Liver (tissue), 9 donors: ENCODE measurements around the gene HSD17B1. TPM values are rescaled to one million over a fixed set of nuclear protein-coding genes. Genes with fewer than 3 reads are reported as not detected.

Experiments
- DNase-seq: peaks from one replicate; pipeline ENCODE4 v3.0.0-alpha.2; 2017; ENCODE audit warnings: low spot score
- H3K27ac ChIP-seq, 2 donors: one replicate each; pipeline ENCODE4 v1.7.0; 2013; ENCODE audit warnings: inconsistent platforms in 2 of 2, low read length in 2 of 2, control low read depth in 1 of 2, low read depth in 1 of 2, mild to moderate bottlenecking in 1 of 2
- H3K27me3 ChIP-seq, 4 donors: one replicate each; pipeline versions ENCODE4 v1.6.1 to v1.7.0; 2013; ENCODE audit warnings: low read length in 3 of 4, inconsistent platforms in 1 of 4, mild to moderate bottlenecking in 1 of 4, moderate library complexity in 1 of 4; ENCODE audit not compliant: control insufficient read depth in 4 of 4, insufficient read depth in 4 of 4
- H3K36me3 ChIP-seq, 4 donors: one replicate each; pipeline versions ENCODE4 v1.6.1 to v1.7.0; 2013; ENCODE audit warnings: low read length in 3 of 4, mild to moderate bottlenecking in 3 of 4, low read depth in 1 of 4, moderate library complexity in 1 of 4; ENCODE audit not compliant: control insufficient read depth in 4 of 4, insufficient read depth in 3 of 4
- H3K4me1 ChIP-seq, 4 donors: one replicate each; pipeline versions ENCODE4 v1.6.1 to v1.7.0; 2013; ENCODE audit warnings: low read length in 3 of 4, mild to moderate bottlenecking in 3 of 4, moderate library complexity in 1 of 4; ENCODE audit not compliant: control insufficient read depth in 4 of 4, insufficient read depth in 4 of 4
- H3K4me3 ChIP-seq, 3 donors: one replicate each; pipeline versions ENCODE4 v1.6.1 to v1.7.0; 2013; ENCODE audit warnings: low read length in 3 of 3, control low read depth in 1 of 3, low read depth in 1 of 3, mild to moderate bottlenecking in 1 of 3
- H3K9ac ChIP-seq, 2 donors: one replicate each; pipeline ENCODE4 v1.7.0; 2013; ENCODE audit warnings: low read length in 2 of 2, mild to moderate bottlenecking in 2 of 2, moderate library complexity in 2 of 2, control low read depth in 1 of 2, low read depth in 1 of 2
- H3K9me3 ChIP-seq, 4 donors: one replicate each; pipeline versions ENCODE4 v1.6.1 to v1.7.0; 2013; ENCODE audit warnings: low read length in 3 of 4; ENCODE audit not compliant: control insufficient read depth in 4 of 4
- CTCF ChIP-seq: fragments of 150-350 bp; IDR thresholded peaks from 2 replicates; pipeline ENCODE4 v1.5.1; 2017; ENCODE audit warnings: improper control_type of control experiment, low read depth, low read length; ENCODE audit not compliant: missing input control
- FOXA1 ChIP-seq: IDR thresholded peaks from 2 replicates; pipeline ENCODE4 v1.6.1; 2016; ENCODE audit warnings: antibody characterized with exemption
- GABPA ChIP-seq, 2 donors: IDR thresholded peaks in 1 of 2; conservative IDR thresholded peaks in 1 of 2; 2 replicates each; pipeline ENCODE4 v1.6.1; 2016; ENCODE audit warnings: antibody characterized with exemption in 2 of 2, mild to moderate bottlenecking in 1 of 2, moderate library complexity in 1 of 2
- HNF4A ChIP-seq, 2 donors: conservative IDR thresholded peaks; 2 replicates each; pipeline ENCODE4 v1.6.1; 2016; ENCODE audit warnings: antibody characterized with exemption in 2 of 2, mild to moderate bottlenecking in 2 of 2
- NR2F2 ChIP-seq: IDR thresholded peaks from 2 replicates; pipeline ENCODE4 v1.6.1; 2016; ENCODE audit warnings: antibody characterized with exemption
- RAD21 ChIP-seq, 2 donors: IDR thresholded peaks; 2 replicates each; pipeline ENCODE4 v1.6.1; 2016; ENCODE audit warnings: antibody characterized with exemption in 2 of 2, mild to moderate bottlenecking in 2 of 2
- SP1 ChIP-seq: IDR thresholded peaks from 2 replicates; pipeline ENCODE4 v1.6.1; 2018; ENCODE audit warnings: antibody characterized with exemption, mild to moderate bottlenecking
- YY1 ChIP-seq: IDR thresholded peaks from 2 replicates; pipeline ENCODE4 v1.6.1; 2016; ENCODE audit warnings: antibody characterized with exemption, mild to moderate bottlenecking
- ZBTB33 ChIP-seq: IDR thresholded peaks from 2 replicates; pipeline ENCODE4 v1.6.1; 2016; ENCODE audit warnings: antibody characterized with exemption
- WGBS: extraction: QIAGEN DNeasy Blood & Tissue Kit; methylation state at CpG from one replicate; pipeline ENCODE4 v1.1.7; 2013; 5-methylcytosine and 5-hydroxymethylcytosine counted together
- polyA plus RNA-seq, 2 donors: library from polyadenylated mRNA; stranded (reverse) in 1 of 2; unstranded in 1 of 2; fragments of 200-250 nt in 1 of 2; fragments of >200 nt in 1 of 2; fragmentation: Nextera tagmentation in 1 of 2; extraction: Ambion mirVana in 1 of 2; gene quantifications; one replicate each; pipeline versions ENCODE4 v1.2.1 to v1.2.3, GENCODE V29; 2013 to 2015
- total RNA-seq, 2 donors: library from RNA; depleted of rRNA; stranded (reverse); fragments of >200 nt; gene quantifications; one replicate each; pipeline ENCODE4 v1.2.3, GENCODE V29; 2014
- TF ChIP-seq, protein P1 (sequence below): IDR thresholded peaks from 2 replicates; pipeline ENCODE4 v1.6.1; 2016; ENCODE audit warnings: antibody characterized with exemption, mild to moderate bottlenecking
- TF ChIP-seq, protein P2 (sequence below): IDR thresholded peaks from 2 replicates; pipeline ENCODE4 v1.6.1; 2016; ENCODE audit warnings: antibody characterized with exemption
- donor health status: healthy.
- donor health status: healthy.
- donor health status: healthy.
- donor health status: healthy.
- donor health status: healthy.

The HSD17B1 gene
- total and polyA plus RNA-seq, 4 donors = 0.67 to 1.8 (median 1.0) TPM

DNA sequence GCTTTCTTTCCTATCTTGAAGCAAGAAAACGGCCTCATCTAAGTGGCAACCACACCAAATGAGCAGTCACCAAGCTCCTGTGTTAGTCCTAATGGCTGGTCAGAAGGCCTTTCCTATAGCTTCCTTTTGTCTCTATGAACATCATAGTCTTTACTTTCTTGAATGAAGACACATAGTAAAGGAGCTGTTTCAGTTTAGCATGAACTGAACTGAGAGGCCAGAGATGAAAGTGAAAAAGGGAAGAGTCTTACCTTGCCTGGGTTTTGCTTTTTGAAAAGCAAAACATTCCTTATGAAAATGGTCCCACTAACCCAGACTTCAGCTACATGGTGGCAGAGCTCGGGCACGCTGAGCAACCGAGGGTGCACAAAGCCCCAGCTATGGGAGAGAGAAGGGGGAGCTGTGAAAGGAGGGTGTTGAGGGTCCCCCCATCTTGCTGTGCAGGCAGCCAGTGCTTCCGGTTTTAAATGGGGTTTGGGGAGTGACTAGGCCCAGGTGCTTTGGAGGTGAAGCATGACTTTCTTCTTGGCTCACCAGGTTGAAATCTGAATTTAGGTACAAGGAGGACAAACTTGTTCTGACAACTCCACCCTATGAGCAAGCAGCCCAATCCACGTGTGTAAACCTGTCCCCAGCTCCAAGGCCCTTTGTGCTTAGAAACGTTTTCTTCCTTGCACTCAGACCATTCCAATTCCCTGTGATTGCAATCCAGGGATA lies 33.9 kb downstream of the HSD17B1 start:
- no peak overlapping the region for H3K9ac ChIP-seq
- DNase-seq = no peak
- H3K36me3 ChIP-seq = peaks cover 23 to 70% (median 61%) of the 10 kb centered on the region in 4 donors
- H3K4me3 ChIP-seq = no peak overlapping the region
- H3K4me1 ChIP-seq = peaks cover 0 to 3% (median 0%) of the 10 kb centered on the region in 4 donors
- no peak overlapping the region for H3K27ac ChIP-seq
- WGBS = 89% methylated on average over 7 of the region's 7 CpGs
- no peaks in the 10 kb centered on the region for H3K9me3 ChIP-seq
- H3K27me3 ChIP-seq = no peaks in the 10 kb centered on the region
- TF ChIP-seq FOXA1 = no peak

DNA sequence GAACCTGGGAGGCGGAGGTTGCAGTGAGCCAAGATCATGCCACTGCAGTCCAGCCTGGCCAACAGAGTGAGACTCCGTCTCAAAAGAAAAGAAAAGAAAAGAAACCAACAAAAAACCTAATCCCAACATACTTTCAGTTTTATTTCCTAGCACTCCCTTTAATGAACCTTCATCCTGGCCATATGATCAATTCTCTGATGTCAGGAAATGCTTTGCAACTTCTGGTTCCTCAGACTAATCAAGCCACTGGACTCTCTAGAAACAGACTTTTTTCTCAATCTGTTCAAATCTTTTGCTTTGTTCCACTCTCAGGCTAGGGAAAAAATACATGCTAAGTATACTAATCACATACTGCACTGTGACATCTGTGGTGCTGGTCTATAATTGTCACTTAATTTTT lies 38.2 kb downstream of the HSD17B1 start:
- no peak for DNase-seq
- H3K9me3 ChIP-seq = no peaks in the 10 kb centered on the region
- H3K4me1 ChIP-seq = no peaks in the 10 kb centered on the region
- TF ChIP-seq YY1 (no peak), HNF4A (conservative IDR thresholded peaks at IDR 0.05) (no peak), RAD21 (IDR thresholded peaks at IDR 0.05) (no peak)
- TF ChIP-seq, protein P1, sequence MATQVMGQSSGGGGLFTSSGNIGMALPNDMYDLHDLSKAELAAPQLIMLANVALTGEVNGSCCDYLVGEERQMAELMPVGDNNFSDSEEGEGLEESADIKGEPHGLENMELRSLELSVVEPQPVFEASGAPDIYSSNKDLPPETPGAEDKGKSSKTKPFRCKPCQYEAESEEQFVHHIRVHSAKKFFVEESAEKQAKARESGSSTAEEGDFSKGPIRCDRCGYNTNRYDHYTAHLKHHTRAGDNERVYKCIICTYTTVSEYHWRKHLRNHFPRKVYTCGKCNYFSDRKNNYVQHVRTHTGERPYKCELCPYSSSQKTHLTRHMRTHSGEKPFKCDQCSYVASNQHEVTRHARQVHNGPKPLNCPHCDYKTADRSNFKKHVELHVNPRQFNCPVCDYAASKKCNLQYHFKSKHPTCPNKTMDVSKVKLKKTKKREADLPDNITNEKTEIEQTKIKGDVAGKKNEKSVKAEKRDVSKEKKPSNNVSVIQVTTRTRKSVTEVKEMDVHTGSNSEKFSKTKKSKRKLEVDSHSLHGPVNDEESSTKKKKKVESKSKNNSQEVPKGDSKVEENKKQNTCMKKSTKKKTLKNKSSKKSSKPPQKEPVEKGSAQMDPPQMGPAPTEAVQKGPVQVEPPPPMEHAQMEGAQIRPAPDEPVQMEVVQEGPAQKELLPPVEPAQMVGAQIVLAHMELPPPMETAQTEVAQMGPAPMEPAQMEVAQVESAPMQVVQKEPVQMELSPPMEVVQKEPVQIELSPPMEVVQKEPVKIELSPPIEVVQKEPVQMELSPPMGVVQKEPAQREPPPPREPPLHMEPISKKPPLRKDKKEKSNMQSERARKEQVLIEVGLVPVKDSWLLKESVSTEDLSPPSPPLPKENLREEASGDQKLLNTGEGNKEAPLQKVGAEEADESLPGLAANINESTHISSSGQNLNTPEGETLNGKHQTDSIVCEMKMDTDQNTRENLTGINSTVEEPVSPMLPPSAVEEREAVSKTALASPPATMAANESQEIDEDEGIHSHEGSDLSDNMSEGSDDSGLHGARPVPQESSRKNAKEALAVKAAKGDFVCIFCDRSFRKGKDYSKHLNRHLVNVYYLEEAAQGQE = no peak
- TF ChIP-seq, protein P2, sequence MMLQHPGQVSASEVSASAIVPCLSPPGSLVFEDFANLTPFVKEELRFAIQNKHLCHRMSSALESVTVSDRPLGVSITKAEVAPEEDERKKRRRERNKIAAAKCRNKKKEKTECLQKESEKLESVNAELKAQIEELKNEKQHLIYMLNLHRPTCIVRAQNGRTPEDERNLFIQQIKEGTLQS = no peak
- no peaks in the 10 kb centered on the region for H3K27me3 ChIP-seq
- no peak overlapping the region for H3K4me3 ChIP-seq
- H3K27ac ChIP-seq = no peak overlapping the region
- 81% methylated on average over 2 of the region's 2 CpGs for WGBS
- H3K36me3 ChIP-seq = peaks cover 10 to 36% (median 26%) of the 10 kb centered on the region in 4 donors
- H3K9ac ChIP-seq = no peak overlapping the region

DNA sequence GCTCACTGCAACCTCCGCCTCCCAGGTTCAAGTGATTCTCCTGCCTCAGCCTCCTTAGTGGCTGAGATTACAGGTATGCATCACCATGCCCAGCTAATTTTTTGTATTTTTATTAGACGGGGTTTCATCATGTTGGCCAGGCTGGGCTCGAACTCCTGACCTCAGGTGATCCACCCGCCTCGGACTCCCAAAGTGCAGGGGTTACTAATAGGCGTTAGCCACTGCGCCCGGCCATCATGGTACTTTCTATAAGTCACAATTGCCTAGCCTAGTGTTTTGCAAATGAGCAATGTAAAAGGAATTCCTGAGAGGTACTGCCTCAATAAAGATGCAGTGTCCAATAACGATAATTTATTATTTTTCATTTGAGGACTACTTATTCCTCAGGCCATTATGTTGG lies 38.7 kb downstream of the HSD17B1 start:
- no peak overlapping the region for H3K9ac ChIP-seq
- H3K36me3 ChIP-seq = peaks cover 10 to 31% (median 21%) of the 10 kb centered on the region in 4 donors
- DNase-seq = no peak
- TF ChIP-seq HNF4A (conservative IDR thresholded peaks at IDR 0.05) = no peak
- TF ChIP-seq CTCF = no peak
- no peak for TF ChIP-seq SP1
- TF ChIP-seq RAD21 (IDR thresholded peaks at IDR 0.05) = no peak
- TF ChIP-seq NR2F2 = no peak
- TF ChIP-seq, protein P2 = no peak
- TF ChIP-seq ZBTB33 = no peak
- no peak for TF ChIP-seq GABPA (IDR thresholded peaks at IDR 0.05 in 1 of 2, conservative IDR thresholded peaks at IDR 0.05 in 1 of 2)
- H3K9me3 ChIP-seq = no peaks in the 10 kb centered on the region
- H3K27ac ChIP-seq = no peak overlapping the region
- no peaks in the 10 kb centered on the region for H3K27me3 ChIP-seq
- 97% methylated on average over 9 of the region's 9 CpGs for WGBS
- H3K4me1 ChIP-seq = no peaks in the 10 kb centered on the region
- H3K4me3 ChIP-seq = no peak overlapping the region
